GM18873 (cell line): ENCODE data around the gene TSHZ3.

ENCODE experiments used
- ATAC-seq: cut with Tn5 transposase; IDR thresholded peaks from one replicate; pipeline ENCODE4 v1.9.1; 2021; ENCODE audit warnings: mild to moderate bottlenecking, moderate library complexity, moderate number of reproducible peaks; ENCODE audit not compliant: unreplicated experiment, low FRiP score

The TSHZ3 gene

DNA sequence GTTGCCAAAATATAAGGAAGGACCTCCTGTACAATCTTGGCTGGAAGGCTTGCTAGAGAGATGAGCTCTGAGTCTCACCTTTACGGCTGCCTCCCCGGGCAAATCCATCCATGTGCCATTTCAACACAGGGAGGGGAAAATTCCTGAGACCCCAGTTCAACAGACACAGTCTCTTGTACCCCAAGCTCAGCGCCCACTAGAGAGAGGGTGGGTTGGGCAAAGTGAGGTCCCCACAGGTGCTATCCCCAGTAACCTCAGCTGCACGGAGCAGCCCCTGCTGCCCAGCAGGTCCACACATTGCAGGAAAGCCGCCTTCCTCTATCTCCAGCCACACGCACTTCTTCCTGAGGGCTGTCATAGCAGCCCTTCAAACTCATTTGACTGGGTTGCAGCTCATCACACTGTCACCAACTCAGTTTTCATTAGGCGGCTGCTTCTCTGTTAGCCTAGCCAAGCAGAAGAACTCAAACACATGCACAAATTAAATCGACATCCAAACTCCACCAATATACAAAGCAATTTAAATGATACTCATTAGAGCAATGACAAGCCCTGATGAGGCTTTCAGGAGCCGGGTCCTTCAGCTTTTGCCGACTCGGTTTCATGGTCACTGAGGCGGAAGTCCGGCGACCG is 80.4 kb downstream of the TSHZ3 start:
- ATAC-seq: no peak

DNA sequence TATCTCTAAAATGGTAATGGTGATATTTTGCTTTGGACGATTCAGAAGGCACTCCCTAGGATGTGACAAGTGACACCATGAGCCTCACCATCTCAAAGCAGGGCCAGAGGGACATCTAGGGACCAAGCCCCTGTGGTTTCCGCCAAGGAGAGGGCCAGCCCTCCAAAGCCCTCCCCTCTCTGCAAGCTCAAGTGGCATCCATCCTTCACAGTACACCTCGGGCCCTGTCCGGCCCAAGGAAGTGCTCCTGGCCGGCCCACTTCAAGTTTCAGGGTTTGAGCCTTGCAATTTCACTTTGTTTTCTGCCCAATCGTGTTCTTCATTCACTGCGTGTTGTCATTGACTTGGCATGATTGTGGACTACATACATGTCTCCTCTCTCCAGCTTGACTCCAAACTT is 82.5 kb downstream of the TSHZ3 start:
- ATAC-seq: no peak

DNA sequence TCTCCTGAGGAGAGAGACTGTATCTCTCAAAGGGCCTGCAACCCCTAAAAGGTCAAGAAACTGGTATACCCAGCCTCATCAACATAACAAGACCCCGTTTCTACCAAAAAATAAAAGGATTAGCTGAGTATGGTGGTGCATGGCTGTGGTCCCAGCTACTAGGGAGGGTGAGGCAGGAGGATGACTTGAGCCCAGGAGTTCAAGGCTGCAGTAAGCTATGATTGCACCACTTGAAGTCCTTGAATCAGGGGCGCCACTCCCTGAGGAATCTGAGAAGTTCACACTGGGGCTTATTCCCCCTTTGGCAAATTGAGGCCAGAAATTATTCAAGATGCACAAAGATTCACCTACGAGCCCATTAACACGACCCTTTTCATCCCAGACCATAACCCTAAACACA is 83.0 kb downstream of the TSHZ3 start:
- no peak for ATAC-seq

DNA sequence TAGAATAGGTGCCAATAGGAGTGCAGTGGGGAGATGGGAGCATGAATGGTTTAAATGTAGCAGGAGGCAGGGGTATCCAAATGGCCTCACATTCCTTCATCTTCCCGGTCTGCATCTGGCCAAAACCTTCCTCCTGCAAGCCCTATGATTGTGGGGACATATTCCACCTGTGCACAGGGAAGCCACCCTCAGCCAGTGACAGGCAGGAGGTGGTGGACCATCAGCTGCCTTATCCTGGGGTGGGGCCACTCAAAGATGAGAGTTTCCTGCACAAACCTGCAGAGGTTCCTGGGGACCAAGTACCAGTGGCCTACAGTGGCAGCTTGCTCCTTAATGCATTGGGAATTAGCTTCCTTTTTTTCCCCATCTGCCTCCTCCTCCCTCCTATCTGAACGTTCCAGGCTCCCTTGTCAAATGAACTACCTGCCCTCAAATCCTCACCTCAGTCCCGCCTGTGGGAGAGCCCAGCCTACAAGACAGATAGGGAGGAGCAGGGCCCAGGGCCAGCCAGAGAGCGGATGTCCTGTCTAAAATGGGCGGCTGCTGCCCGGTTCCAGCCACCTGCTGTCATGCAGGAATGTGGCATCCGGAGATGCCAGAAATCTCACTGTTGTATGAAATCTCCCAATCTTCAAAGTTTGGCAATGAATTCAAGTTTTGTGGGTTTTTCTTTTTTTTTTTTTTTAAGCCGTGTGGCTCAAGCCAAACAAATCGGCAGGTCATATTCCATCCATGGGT is 85.0 kb downstream of the TSHZ3 start:
- ATAC-seq: no peak

DNA sequence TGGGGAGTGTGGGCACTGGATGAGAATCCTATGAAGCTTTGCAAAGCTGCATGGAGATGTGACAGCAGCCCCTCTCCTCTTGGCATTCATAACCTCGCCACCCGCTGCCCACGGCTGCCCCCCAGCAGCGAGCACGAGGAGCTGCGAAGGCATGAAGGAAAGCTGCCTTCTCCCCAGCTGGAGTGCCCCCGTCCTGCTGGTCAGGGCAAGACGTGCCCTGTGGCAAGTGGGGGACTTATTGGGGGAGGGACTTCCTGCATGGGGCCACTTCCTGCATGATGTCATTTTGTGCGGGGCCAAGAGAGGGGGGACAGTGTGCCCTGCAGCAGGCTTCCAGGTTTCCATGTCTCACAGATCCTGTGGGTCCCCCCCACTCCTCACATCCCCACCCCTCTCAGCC is 85.9 kb downstream of the TSHZ3 start:
- no peak for ATAC-seq

DNA sequence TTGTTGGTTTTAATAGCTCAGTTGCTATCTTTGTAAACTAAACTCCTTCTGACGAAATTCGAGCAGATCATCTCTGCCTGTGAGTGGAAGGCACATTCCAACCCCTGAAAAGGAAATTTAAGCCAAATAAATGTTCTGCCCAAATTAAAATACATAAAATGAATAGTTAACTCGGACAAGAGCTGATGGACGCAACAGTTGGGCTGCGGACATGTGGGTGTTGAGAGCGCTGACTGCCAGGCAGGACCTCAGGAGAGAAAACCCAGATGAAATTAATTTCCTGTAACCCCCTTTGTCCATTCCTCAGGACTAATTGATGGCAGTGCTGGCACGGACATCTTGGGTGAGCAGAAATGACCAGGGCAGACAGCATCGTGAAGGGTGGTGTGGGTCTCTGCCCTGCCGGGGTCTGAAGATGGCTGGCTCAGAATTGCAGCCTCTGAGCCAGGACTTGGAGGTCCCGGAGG is 86.5 kb downstream of the TSHZ3 start:
- ATAC-seq: no peak

DNA sequence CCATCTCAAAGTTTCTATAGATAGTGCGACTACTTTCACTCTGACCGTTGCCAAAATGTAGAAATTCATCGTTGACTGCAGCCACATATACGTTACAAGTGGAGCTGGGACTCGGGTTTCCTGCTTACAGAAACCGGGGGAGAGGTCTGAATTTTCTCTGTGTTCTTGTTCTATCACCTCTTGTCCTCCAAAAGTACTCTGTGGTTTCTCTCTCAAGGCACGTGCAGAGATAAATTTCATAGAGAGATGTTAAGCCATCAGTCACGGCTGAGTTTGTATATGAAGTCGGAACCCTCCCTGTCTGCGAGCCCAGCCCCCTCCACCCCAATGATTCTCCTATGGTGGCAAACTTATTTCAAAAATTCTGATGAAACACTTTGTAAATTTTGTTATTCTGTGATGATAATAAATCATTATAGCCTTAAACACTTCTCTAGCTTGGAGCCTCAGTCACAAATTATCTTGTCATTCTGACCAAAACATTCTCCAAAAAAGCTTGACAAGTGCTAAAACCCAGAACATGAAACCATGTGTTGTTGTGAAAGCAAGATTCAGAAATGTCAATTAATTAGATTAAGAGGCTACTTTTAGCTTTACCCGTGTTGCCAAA is 87.5 kb downstream of the TSHZ3 start:
- ATAC-seq: no peak

DNA sequence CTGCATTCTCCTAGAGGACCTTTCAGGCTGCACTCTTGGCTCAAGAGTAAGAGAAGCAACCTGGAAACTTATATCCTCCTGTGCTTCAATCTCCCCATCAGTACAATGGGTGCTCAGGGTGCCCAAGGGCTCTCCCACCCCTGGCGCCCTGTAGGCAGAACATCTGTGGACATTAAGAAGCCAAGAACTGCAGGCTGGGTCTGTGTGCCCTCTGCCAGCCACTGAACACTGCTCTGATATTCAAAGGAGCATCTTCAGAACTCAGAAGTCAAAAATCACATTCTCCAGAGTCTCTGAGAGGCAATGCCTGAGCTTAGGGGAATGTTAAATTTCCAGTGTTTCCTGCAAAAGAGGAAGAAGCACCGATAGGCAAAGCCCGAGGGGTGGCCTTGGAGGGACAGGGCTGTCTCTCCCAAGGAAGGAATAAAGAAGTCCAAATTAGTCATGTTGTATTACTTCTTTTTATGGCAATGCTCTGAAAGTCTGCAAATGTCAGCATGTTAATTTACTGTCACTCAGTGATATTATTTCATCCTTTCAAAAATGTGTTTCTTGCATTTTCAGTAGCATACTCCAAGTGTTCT is 88.1 kb downstream of the TSHZ3 start:
- ATAC-seq: no peak

DNA sequence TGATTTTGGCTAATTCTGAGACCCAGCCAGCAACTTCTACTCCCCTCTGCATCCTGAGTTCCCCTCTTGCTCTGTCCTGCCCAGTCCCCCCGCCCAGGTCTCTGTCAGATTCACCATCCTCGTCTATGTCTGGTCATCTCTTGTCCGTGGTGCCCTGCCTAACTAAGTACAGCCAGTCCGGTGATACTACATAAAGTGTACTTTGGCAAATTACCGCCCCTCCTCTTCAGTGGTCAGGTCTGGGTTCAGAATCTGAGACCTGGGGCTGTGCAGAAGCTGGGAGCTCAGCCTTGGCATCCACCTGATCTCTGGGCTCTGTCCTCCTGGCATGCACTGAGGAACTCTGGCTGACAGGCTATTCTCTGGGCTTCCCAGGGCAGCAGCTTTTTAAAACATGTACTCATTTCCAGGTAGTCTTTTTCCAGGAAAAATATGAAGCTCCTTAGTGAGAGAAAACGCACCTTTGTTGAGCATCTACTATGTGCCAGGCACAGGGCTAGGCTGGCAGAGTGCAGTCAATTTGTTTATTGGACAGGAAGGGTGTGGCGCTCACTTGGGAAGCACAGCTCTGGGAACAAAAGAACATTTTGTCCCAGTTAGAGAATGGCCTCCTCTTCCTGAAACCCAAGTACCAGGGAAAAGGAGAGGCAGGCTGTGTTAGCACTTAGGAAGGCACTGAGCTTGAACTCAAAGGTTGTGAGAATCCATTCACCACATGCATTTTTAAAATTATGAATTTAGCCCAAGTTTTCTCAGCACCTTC is 88.9 kb downstream of the TSHZ3 start:
- ATAC-seq: no peak

DNA sequence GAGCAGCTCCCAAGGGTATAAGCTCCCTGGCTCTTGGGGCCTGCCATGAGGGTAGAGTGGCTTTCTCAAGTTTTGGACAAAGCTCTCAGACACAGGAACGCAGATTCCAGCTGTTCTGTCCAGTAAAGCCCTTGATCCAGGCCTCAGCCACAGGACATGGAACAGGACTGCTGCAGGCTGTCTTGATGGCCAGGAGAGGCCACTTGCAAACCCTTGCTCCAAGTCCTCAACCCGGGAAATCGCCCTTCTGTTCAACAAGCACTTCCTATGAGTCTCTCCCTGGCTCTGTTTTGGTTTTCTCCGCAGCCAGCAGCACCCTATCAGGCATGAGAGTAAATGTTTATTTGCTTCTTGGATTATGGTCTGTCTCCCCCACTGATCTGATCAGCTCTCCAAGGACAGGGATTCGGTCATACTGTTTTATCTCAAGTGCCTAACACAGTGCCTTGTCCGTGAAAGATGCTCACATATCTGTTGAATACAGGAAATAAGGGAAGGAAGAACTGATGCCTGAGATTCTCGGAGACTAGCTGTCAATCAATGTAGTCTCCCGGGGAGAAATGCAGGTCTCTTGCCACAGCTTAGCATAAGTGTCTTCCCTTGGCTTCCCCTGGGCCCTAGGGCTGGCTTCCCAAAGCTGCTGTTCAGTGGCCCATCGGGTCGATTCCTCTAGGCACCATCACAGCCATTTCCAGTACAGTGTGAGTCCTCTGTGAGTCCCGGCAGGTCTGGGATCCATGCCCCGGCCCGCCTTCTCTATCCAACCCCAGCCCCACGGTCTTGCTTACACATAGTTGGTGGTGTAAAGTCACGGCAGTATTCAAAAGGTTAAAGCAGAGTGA is 90.8 kb downstream of the TSHZ3 start:
- no peak for ATAC-seq

DNA sequence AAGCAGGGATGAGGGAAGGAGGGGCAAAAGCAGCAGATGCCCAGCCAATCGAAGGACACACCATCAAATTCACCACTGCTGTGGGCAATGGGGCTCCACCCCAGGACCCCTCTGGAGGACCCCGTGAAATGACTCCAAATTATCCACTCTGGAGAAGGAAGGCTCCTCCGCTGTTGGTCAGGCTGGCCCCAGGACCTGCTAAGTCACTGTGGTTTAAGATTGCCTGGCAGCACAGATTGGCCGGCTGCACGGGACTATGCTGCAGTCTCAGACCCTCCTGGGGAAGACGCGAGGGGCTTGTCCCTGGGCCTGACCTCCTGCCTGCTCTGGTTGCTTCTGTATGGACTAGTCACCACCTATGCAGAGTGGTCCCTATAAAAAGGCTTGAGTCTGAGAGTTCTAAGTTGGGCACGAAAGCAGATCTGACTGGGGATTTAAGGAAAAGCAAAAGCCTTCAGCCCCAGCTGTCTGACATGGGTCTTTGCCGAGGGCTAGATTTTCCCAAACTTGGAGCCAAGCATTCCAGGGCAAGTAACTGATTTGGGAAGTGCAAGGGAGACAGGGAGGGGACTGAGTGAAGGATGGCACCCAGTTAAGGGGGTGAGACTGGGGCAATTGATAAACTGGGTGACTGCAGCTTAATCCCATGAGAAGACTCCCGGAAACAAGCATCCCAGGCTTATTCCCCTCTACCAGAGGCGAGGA is 91.7 kb downstream of the TSHZ3 start:
- ATAC-seq: no peak

DNA sequence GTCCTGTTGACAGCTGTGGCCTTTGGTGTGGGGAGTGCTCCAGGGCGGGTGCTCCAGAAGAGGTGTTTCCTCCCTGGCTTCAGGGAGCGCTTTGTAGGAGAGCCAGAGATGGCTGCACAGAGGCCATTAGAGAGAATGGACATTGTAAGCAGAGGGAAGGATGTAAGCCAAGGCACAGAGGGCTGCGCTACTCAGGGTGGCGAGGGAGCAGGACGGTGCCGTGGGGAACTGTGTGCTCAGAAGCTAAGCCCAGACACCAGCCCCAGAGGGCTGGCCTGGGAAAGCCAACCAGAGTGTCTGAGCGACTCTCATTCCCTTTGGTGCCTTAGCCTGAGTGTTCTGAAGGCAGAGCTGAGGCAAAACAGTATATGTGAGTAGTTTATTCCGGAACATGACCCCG is 92.2 kb downstream of the TSHZ3 start:
- ATAC-seq: no peak

DNA sequence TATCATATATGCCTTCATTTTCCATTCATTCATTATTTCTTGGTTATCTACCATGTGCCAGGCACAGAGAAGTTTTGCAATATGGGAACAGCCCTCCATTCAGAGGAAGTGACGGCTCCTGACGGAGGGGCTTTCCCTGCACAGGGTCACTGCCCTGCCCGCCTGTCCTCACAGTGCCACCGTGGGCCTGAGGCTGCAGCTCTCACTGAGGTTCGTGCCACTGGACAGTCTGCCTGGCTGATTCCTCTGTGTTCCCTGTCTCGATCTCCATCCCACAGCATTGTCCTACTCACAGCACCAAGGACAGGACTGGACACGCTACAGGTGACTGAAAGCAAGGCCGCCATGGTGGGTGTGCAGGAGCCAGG is 92.7 kb downstream of the TSHZ3 start:
- no peak for ATAC-seq

DNA sequence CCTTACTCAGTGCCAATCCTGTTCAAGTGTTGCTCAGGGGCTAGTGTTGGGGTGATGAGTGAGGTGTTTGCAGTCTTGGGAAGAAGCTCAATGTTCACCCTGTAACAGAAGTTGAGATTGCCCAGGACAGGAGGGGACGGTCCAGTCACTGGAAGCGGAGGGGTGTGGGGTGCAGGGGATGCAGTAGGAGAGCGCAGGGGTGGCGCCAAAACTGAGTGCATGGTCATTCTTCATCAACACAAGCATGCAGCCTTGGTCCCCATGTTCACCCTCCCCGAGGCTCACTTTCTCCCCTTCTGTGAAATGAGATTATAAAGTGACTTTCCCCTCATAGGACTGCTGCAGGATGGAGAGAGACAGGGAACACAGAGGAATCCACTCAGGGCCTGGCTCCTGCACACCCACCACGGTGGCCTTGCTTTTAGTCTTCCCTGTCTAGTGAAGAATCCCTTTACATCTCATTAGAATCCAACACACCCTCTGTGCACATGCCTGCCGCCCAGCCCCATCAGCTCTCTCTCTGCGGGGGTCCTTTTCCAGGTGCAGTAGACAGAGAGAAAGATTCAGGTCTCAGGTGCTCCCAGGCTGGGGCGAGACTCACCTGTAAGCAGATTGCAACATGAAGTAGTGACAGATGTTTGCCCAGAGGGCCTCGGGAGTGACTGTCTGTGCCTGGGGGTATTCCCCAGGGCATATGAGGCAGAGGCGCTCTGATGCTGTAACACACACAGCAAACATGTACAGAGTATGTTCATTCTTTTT is 93.2 kb downstream of the TSHZ3 start:
- ATAC-seq: no peak

DNA sequence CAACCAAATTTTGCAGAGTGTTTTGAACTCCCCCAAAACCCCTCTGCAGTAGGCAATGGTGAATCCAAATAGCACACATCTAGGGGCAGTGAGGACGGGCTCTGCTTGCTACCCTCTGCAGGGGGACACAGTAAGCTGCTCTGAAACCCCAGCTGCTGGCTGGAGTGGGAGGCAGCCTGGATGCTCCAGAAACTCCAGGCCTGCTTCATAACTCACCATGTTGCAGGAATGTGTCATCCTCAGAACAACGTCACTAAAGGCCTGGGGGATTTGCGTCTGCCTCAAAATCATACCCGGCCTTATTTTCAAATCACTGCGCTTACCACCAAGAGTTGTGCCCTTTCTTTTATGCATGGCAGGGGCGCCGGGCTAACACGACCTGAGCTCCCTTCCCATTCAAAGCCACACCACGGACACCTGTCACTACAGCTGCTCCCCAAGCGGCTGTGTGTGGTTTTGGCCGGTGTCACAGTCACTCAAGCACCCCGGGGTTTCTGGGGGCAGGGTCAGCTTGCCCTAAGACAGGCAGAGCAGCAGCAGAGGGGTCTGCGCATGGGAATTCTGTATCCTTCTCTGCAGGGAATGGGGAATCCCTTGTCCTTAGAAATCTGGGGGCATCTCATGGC is 93.9 kb downstream of the TSHZ3 start:
- ATAC-seq: no peak

DNA sequence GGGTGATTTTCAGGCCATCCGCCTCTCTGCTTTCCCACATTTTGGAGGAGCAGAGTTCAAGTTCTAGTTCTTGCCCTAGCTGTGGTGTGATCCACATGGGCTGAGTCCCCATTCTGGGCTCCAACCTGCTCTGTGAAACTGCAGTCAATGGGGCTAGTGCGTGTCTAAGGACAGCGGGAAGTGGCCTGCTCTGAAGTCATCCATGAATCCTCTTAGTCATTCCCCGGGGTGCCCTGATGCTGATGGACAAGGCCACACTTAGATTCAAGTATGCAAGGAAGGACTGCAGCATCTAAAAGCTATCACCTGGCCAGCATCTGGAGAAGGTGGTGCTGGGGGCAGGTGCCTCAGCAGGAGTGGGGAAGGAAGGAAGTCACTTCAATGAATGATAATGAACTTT is 94.6 kb downstream of the TSHZ3 start:
- ATAC-seq: no peak

DNA sequence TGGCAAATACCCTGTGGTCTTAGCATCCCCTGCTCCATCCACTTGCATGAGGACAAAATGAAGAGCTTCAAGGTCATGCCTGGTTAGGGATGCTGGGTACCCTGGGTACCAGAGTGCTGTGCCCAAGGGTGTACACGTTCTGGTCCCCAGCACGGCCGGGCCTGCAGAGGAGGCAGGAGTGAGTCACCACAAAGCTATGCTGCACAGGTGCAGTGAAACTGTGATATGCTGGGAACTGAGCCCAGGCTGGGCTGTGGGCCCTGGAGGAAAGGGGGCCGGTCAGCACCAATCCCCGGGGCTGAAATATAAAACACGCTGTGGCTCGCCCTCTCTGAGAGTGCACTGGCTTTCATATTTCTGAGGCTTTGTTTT is 95.1 kb downstream of the TSHZ3 start:
- no peak for ATAC-seq

DNA sequence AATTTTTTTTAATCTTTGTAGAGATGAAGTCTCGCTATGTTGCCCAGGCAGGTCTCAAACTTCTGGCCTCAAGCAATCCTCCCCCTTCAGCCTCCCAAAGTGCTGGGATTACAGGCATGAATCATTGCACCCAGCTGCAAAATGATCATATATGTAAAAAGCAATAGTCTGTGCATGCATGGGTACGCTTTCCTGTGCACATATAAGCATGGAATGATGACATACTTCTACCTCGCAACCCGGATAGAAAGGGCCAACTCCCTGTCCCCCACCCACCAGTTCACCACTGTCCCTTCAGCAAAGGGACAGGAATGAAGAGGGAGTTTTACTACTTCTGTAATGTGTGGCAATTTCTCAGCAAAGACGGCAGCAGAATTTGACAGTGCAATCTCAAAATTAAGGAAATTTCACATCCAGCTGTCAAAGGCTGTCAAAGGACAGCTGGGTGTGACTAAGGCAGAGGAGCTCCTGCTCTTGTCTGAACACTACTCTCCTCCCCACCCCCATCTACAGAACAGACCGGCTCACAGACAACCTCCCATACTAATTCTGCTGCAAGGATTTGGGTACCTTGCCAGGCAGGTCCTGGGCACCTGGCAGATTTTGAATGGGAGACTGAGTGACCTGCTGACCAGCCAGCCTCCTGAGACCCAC is 95.6 kb downstream of the TSHZ3 start:
- ATAC-seq: no peak
